ENCODE measurements around the gene TMBIM1.

- TF ChIP-seq CTCF (IDR thresholded peaks at IDR 0.05) = no peak
- TF ChIP-seq SIN3A (IDR thresholded peaks at IDR 0.05; ENCODE audit: borderline replicate concordance, insufficient read depth, low read depth, low read length) = no peak
- no peak for TF ChIP-seq REST (IDR thresholded peaks at IDR 0.05; ENCODE audit: insufficient read depth in 1 of 2, low read depth in 2 of 2, low read length in 1 of 2)
- TF ChIP-seq POLR2AphosphoS5 (IDR thresholded peaks at IDR 0.05; ENCODE audit: low read depth, low read length) = no peak
These were observed 18.4 kb downstream of the TMBIM1 start for GRCh38 chr2:218273908-218274249.
